ENCODE data around the gene GALNT2. TPM values are rescaled to one million over a fixed set of nuclear protein-coding genes. Genes with fewer than 3 reads are reported as not detected.

The GALNT2 gene
- total and polyA plus RNA-seq, 2 experiments from 2014 or later = 17.8 to 48.3 TPM

- Mint-ChIP-seq H3K27ac (no peak overlapping the region), H3K4me1 (peaks cover 31% of the 10 kb centered on the region), H3K9me3 (peaks cover 10% of the 10 kb centered on the region; the same call in 2 of the 3 replicates), H3K27me3 (ENCODE audit: insufficient read depth, low read depth, poor library complexity) (peaks cover 2% of the 10 kb centered on the region), H3K4me3 (no peak overlapping the region), H3K36me3 (ENCODE audit: low read depth) (peaks cover 7% of the 10 kb centered on the region; the same call in 2 of the 3 replicates)
- H3K27ac ChIP-seq (ENCODE audit: low read depth) = no peak overlapping the region
- no peaks in the 10 kb centered on the region for H3K36me3 ChIP-seq (ENCODE audit: insufficient read depth)
- no peaks in the 10 kb centered on the region for H3K27me3 ChIP-seq (ENCODE audit: insufficient read depth)
- no peak for TF ChIP-seq STAT1 (IDR thresholded peaks at IDR 0.05; ENCODE audit: unreplicated experiment)
- no peak for TF ChIP-seq JUNB (IDR thresholded peaks at IDR 0.05; ENCODE audit: unreplicated experiment)
- TF ChIP-seq POLR2AphosphoS5 (IDR thresholded peaks at IDR 0.05; ENCODE audit: low read depth) = no peak
- no peak for TF ChIP-seq CTCF (conservative IDR thresholded peaks at IDR 0.05; ENCODE audit: low read depth in 2 of 2)
- no peak for TF ChIP-seq CREB1 (CRISPR knock-in tag; IDR thresholded peaks at IDR 0.05; ENCODE audit: low read depth)
- no peak for TF ChIP-seq ZNF331 (CRISPR knock-in tag; IDR thresholded peaks at IDR 0.05; ENCODE audit: low read depth)
- no peak for TF ChIP-seq EZH2phosphoT487 (IDR thresholded peaks at IDR 0.05; ENCODE audit: unreplicated experiment)
- no peak for TF ChIP-seq ZNF114 (CRISPR knock-in tag; IDR thresholded peaks at IDR 0.05)
- TF ChIP-seq EZH2 (IDR thresholded peaks at IDR 0.05; ENCODE audit: low read depth, unreplicated experiment) = no peak
- no peak for TF ChIP-seq NANOG (IDR thresholded peaks at IDR 0.05; ENCODE audit: borderline replicate concordance)
- no peak for TF ChIP-seq ETS1 (IDR thresholded peaks at IDR 0.05)
- TF ChIP-seq REST (IDR thresholded peaks at IDR 0.05; ENCODE audit: unreplicated experiment) = no peak
- no peak for TF ChIP-seq ZNF462 (CRISPR knock-in tag; IDR thresholded peaks at IDR 0.05)
- no peak for DNase-seq (ENCODE audit: low spot score)
- no peaks in the 10 kb centered on the region for H3F3A ChIP-seq (replicated peaks; ENCODE audit: low read depth)
- peaks cover 6% of the 10 kb centered on the region for H3K4me1 ChIP-seq (ENCODE audit: insufficient read depth)
- ATAC-seq = no peak
- H3K4me3 ChIP-seq = no peak overlapping the region
- peaks cover 6% of the 10 kb centered on the region for H4K20me1 ChIP-seq (replicated peaks; ENCODE audit: insufficient read depth)
- no peak overlapping the region for H3K4me2 ChIP-seq
- H3K79me2 ChIP-seq (replicated peaks; ENCODE audit: insufficient read depth) = peaks cover 40% of the 10 kb centered on the region
- H3K9me2 ChIP-seq (ENCODE audit: insufficient read depth) = peaks cover 4% of the 10 kb centered on the region; the same call in 1 of the 2 replicates
- H2AFZ ChIP-seq = no peak overlapping the region
These were observed 99.5 kb downstream of the GALNT2 start for GRCh38 chr1:230166366-230167132.

Data from GM23338 (cell line).